Suprapubic skin (tissue), 4 donors: ENCODE data around the gene BAHCC1. TPM values are rescaled to one million over a fixed set of nuclear protein-coding genes. Genes with fewer than 3 reads are reported as not detected.

Experiments
- DNase-seq, 2 donors: peaks; one replicate each; pipeline ENCODE4 v3.0.0-alpha.2; 2019; ENCODE audit warnings: low spot score in 2 of 2
- H3K27ac ChIP-seq: fragments of 200-600 bp; sonication (generic); one replicate; pipeline ENCODE4 v1.5.1; 2019
- H3K27me3 ChIP-seq: fragments of 200-600 bp; sonication (generic); one replicate; pipeline ENCODE4 v1.5.1; 2019
- H3K36me3 ChIP-seq: fragments of 200-600 bp; sonication (generic); one replicate; pipeline ENCODE4 v1.5.1; 2019
- H3K4me1 ChIP-seq: fragments of 200-600 bp; sonication (generic); one replicate; pipeline ENCODE4 v1.5.1; 2019
- H3K4me3 ChIP-seq: fragments of 200-600 bp; sonication (generic); one replicate; pipeline ENCODE4 v1.5.1; 2019; ENCODE audit warnings: mild to moderate bottlenecking
- H3K9me3 ChIP-seq: fragments of 200-600 bp; sonication (generic); one replicate; pipeline ENCODE4 v1.5.1; 2019
- EP300 ChIP-seq: sonication (generic); formaldehyde crosslinking; IDR thresholded peaks from one replicate; pipeline ENCODE4 v1.6.1; 2017; ENCODE audit warnings: antibody characterized with exemption
- POLR2A ChIP-seq, 2 donors: fragments of 450-650 bp; IDR thresholded peaks; one replicate each; pipeline ENCODE4 v1.6.1; 2017; ENCODE audit warnings: antibody characterized with exemption in 2 of 2, mild to moderate bottlenecking in 2 of 2, moderate library complexity in 2 of 2
- POLR2AphosphoS5 ChIP-seq, 3 donors: sonication (generic); formaldehyde crosslinking; IDR thresholded peaks; one replicate each; pipeline ENCODE4 v1.6.1; 2017; ENCODE audit warnings: antibody characterized with exemption in 3 of 3
- WGBS: methylation state at CpG from one replicate; pipeline ENCODE4 v1.1.5; 2018; 5-methylcytosine and 5-hydroxymethylcytosine counted together
- total RNA-seq, 4 donors: library from RNA; depleted of rRNA; stranded (reverse); fragments of >200 nt; gene quantifications; one replicate each; pipeline ENCODE4 v1.1.0, GENCODE V29; 2016
- TF ChIP-seq, protein P1 (sequence below), 2 donors: fragments of 200-600 bp in 1 of 2; fragments of 450-650 bp in 1 of 2; sonication (generic) in 1 of 2; IDR thresholded peaks; one replicate each; pipeline ENCODE4 v1.5.1; 2016 to 2019; ENCODE audit warnings: antibody characterized with exemption in 2 of 2, mild to moderate bottlenecking in 1 of 2, moderate library complexity in 1 of 2

The BAHCC1 gene
- total RNA-seq, 4 donors from 2014 or later: 4.5 to 19.3 (median 12.2) TPM

DNA sequence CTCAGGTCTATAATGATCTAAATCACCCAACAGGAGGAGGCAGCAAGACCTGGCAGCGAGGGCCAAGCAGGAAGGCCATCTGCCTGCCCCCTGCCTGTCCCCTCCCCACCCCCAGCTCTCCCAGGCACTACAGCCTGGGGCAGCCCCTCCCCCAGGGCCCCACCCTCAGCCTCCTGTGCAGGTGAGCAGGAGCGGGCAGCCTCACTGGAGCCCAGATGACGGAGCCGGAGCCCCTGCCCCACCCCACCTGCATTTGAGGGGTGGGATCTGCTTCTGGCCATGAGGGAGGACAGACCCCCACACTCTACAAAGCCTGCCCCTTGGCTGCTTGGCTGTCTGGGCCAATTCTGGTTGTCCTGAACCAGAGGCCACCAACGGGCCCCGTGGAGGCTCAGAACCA, 12.4 kb upstream of the BAHCC1 start:
- H3K9me3 ChIP-seq: no peaks in the 10 kb centered on the region
- no peaks in the 10 kb centered on the region for H3K27me3 ChIP-seq
- H3K4me1 ChIP-seq: peaks cover 27% of the 10 kb centered on the region
- 93% methylated on average over 4 of the region's 6 CpGs for WGBS
- H3K27ac ChIP-seq: no peak overlapping the region
- no peaks in the 10 kb centered on the region for H3K36me3 ChIP-seq
- DNase-seq: no peak
- no peak overlapping the region for H3K4me3 ChIP-seq
- TF ChIP-seq EP300 (no peak), POLR2A (IDR thresholded peaks at IDR 0.05) (no peak), POLR2AphosphoS5 (IDR thresholded peaks at IDR 0.05) (no peak)
- TF ChIP-seq, protein P1, sequence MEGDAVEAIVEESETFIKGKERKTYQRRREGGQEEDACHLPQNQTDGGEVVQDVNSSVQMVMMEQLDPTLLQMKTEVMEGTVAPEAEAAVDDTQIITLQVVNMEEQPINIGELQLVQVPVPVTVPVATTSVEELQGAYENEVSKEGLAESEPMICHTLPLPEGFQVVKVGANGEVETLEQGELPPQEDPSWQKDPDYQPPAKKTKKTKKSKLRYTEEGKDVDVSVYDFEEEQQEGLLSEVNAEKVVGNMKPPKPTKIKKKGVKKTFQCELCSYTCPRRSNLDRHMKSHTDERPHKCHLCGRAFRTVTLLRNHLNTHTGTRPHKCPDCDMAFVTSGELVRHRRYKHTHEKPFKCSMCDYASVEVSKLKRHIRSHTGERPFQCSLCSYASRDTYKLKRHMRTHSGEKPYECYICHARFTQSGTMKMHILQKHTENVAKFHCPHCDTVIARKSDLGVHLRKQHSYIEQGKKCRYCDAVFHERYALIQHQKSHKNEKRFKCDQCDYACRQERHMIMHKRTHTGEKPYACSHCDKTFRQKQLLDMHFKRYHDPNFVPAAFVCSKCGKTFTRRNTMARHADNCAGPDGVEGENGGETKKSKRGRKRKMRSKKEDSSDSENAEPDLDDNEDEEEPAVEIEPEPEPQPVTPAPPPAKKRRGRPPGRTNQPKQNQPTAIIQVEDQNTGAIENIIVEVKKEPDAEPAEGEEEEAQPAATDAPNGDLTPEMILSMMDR (IDR thresholded peaks at IDR 0.05): no peak

DNA sequence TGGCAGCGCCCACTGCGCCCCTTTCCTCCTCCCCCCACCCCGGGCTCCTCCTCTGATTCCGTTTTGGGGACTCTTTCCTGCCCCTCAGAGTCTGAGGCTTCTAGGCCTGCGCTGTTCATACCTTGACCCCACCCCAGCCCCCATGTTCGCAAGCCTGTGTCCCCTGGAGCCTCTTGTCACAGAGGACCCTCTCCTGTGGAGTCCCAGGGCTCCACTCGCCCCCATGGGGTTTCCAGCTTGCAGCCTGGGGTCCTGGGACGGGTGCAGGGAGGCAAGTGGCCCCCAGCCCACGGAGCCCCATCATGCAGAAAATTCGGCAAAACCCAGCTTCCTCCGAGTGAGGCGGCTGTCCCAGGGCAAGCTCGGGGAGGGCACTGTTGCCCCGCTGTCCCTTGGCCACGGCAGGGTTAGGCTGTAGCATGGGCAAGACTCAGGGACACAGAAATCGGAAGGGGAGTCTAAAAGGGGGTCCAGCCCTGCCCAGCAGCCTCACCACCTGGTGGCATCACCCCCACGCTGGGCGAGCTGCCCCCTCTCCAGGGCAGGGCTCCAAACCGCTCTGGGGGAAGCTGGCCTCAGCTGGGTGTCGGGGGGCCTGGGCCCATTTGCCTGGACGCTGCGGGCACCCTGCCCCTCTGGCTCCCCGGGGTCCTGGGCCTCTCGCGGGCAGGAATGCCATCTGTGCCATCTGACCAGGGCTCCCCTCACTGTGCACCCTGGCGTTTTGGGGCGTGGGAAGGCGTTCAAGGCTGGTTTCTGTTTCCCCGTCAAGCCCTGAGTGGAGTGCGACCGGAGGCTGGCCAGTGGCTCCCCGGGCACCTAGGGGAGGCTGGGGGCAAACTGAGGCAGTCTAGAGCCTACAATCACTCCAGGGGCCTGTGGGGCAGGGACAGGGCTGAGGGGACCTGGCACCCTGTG, 11.5 kb upstream of the BAHCC1 start:
- peaks cover 36% of the 10 kb centered on the region for H3K4me1 ChIP-seq
- no peak overlapping the region for H3K4me3 ChIP-seq
- H3K27ac ChIP-seq: no peak overlapping the region
- DNase-seq: no peak
- no peaks in the 10 kb centered on the region for H3K27me3 ChIP-seq
- TF ChIP-seq, protein P1 (IDR thresholded peaks at IDR 0.05): no peak
- no peak for TF ChIP-seq POLR2AphosphoS5 (IDR thresholded peaks at IDR 0.05)
- no peak for TF ChIP-seq EP300
- TF ChIP-seq POLR2A (IDR thresholded peaks at IDR 0.05): no peak
- no peaks in the 10 kb centered on the region for H3K36me3 ChIP-seq
- H3K9me3 ChIP-seq: no peaks in the 10 kb centered on the region
- 92% methylated on average over 12 of the region's 32 CpGs for WGBS

DNA sequence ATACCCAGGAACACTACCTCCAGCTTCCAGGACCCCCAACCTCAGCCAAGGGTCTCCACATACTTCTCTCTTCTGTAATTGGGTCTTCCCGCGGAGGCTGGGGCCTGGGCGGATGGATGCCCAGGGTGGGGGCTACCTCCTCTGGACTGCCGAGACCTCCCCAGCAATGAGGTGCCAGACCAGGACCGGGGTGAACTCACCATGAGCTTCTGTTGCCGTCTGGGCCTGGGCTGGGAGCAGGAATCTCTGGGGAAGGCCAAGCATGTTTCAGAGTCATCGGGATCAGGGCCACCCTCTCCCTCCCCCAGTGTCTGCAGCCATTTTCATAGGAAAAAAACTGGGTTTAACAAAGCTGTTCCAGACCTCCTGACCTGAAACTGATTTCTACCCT, 10.3 kb upstream of the BAHCC1 start:
- no peak for DNase-seq
- TF ChIP-seq EP300 (no peak), POLR2A (IDR thresholded peaks at IDR 0.05) (no peak), POLR2AphosphoS5 (IDR thresholded peaks at IDR 0.05) (no peak)
- TF ChIP-seq, protein P1 (IDR thresholded peaks at IDR 0.05): no peak
- Histone ChIP-seq H3K9me3 (no peaks in the 10 kb centered on the region), H3K27ac (peak overlapping the region; percentile 11), H3K4me1 (peaks cover 42% of the 10 kb centered on the region), H3K36me3 (no peaks in the 10 kb centered on the region), H3K27me3 (no peaks in the 10 kb centered on the region), H3K4me3 (no peak overlapping the region)
- 92% methylated on average over 2 of the region's 7 CpGs for WGBS

DNA sequence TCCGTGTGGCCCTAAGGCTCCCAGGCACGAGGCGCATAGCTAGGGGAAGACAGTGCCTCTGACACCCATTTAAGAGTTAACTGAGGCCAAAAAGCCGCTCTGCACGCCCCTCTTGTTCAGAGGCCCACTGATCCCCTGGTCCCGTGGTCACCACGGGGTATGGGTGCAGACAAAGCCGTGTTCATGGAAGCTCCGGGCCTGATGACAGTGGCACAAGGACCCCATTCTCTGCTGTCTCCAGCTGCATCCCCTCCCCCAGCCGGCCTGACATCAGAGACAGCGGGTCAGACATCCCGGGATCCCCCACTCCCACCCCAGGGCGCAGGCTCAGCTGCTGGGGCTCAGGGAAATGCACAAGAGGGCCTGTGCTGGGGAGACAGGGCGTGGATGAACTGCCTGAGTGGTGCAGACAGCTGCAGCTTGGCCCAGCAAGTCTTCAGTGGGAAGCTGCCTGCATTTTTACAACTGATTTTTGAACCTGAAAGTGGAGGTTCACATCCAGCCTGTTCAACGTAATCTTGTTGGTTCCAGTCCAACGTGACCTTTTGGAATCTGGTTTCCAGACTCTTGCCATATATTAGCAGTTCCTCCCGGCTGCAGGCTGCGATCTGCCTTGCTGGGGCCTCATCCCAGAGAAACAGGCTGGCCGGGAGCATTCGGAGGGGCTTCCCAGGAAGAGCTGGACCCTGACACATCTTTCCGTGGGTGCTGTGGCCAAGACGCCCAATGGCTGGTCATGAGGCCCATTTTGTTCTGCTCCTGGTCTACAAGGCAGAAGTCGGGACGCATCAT, 9.7 kb upstream of the BAHCC1 start:
- TF ChIP-seq POLR2AphosphoS5 (IDR thresholded peaks at IDR 0.05) (no peak), POLR2A (IDR thresholded peaks at IDR 0.05) (no peak), EP300 (no peak)
- TF ChIP-seq, protein P1 (IDR thresholded peaks at IDR 0.05): no peak
- Histone ChIP-seq H3K27ac (peak overlapping the region; percentile 92), H3K4me3 (no peak overlapping the region), H3K36me3 (no peaks in the 10 kb centered on the region), H3K27me3 (no peaks in the 10 kb centered on the region), H3K4me1 (peaks cover 48% of the 10 kb centered on the region), H3K9me3 (no peaks in the 10 kb centered on the region)
- no peak for DNase-seq
- 82% methylated on average over 18 of the region's 24 CpGs for WGBS

DNA sequence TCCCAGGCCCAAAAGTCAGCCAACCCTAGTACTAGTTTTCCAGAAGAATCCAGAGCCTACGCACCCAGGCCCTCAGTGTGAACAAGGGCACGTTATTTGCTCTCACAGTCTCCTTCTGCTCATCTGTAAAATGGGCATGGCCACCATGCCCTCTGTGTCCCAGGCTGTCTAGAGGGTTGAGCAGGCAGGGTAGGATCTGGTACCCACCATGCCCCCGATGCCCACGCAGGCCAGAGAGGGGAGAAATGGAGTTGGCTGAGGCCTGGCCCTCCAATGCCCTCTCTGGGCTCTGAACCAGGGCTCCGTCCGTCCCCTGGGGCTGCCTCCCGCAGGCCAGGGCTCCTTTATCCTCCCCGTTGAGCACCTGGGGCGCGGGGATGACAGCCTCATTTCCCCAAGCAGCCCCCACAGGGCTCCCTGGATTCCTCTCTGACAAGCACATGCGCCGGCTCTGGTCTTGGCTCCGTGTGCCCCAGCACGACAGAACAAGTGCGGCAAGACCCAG, 9.1 kb upstream of the BAHCC1 start:
- peak overlapping the region; percentile 87 for H3K4me3 ChIP-seq
- H3K4me1 ChIP-seq: peaks cover 53% of the 10 kb centered on the region
- peak overlapping the region; percentile 92 for H3K27ac ChIP-seq
- H3K9me3 ChIP-seq: no peaks in the 10 kb centered on the region
- TF ChIP-seq, protein P1 (IDR thresholded peaks at IDR 0.05): no peak
- no peak for TF ChIP-seq POLR2A (IDR thresholded peaks at IDR 0.05)
- TF ChIP-seq EP300: no peak
- TF ChIP-seq POLR2AphosphoS5 (IDR thresholded peaks at IDR 0.05): no peak
- H3K36me3 ChIP-seq: no peaks in the 10 kb centered on the region
- no peak for DNase-seq
- no peaks in the 10 kb centered on the region for H3K27me3 ChIP-seq
- WGBS: 32% methylated on average over 14 of the region's 15 CpGs
